HepG2 (cell line): ENCODE data around the gene ALOX5.

ENCODE experiments used
- EZH2 ChIP-seq: conservative IDR thresholded peaks from 2 replicates; pipeline ENCODE4 v1.6.1; 2012; ENCODE audit warnings: mild to moderate bottlenecking, low read depth, low read length, moderate library complexity
- FOSL2 ChIP-seq: sonication (generic); formaldehyde crosslinking; IDR thresholded peaks from 2 replicates; pipeline ENCODE4 v1.4.0; 2020; ENCODE audit warnings: missing genetic modification reagents
- XRCC5 ChIP-seq: fragments of 200-400 bp; formaldehyde crosslinking; optimal IDR thresholded peaks from 2 replicates; pipeline ENCODE3; 2017; ENCODE audit warnings: mild to moderate bottlenecking, low read length
- ZNF136 ChIP-seq: sonication (generic); formaldehyde crosslinking; IDR thresholded peaks from 2 replicates; pipeline ENCODE4 v1.8.1; 2022; ENCODE audit warnings: low read depth, mild to moderate bottlenecking, moderate library complexity, missing genetic modification reagents
- ZNF234 ChIP-seq: sonication (generic); formaldehyde crosslinking; conservative IDR thresholded peaks from 2 replicates; pipeline ENCODE4 v1.5.1; 2020; ENCODE audit warnings: mild to moderate bottlenecking, missing genetic modification reagents
- ZNF274 ChIP-seq: sonication (generic); formaldehyde crosslinking; IDR thresholded peaks from 2 replicates; pipeline ENCODE4 v1.5.1; 2020; ENCODE audit warnings: mild to moderate bottlenecking, missing genetic modification reagents
- TF ChIP-seq, protein P1 (sequence below): sonication (generic); formaldehyde crosslinking; IDR thresholded peaks from 2 replicates; pipeline ENCODE4 v1.4.0; 2020; ENCODE audit warnings: low read depth, mild to moderate bottlenecking, missing genetic modification reagents
- TF ChIP-seq, protein P2 (sequence below): sonication (generic); formaldehyde crosslinking; IDR thresholded peaks from 2 replicates; pipeline ENCODE4 v1.5.0; 2020; ENCODE audit warnings: mild to moderate bottlenecking, missing genetic modification reagents, moderate library complexity
- TF ChIP-seq, protein P3 (sequence below): sonication (generic); formaldehyde crosslinking; IDR thresholded peaks from 2 replicates; pipeline ENCODE4 v1.4.0; 2020; ENCODE audit warnings: mild to moderate bottlenecking, missing genetic modification reagents
- TF ChIP-seq, protein P4 (sequence below), 2 experiments: sonication (generic) in 1 of 2; formaldehyde crosslinking in 1 of 2; IDR thresholded peaks; 2 replicates each; pipeline versions ENCODE4 v1.5.1 to v1.6.1; 2011 to 2020; ENCODE audit warnings: borderline replicate concordance in 1 of 2, low read depth in 1 of 2, low read length in 1 of 2, mild to moderate bottlenecking in 1 of 2, missing genetic modification reagents in 1 of 2, moderate library complexity in 1 of 2

DNA sequence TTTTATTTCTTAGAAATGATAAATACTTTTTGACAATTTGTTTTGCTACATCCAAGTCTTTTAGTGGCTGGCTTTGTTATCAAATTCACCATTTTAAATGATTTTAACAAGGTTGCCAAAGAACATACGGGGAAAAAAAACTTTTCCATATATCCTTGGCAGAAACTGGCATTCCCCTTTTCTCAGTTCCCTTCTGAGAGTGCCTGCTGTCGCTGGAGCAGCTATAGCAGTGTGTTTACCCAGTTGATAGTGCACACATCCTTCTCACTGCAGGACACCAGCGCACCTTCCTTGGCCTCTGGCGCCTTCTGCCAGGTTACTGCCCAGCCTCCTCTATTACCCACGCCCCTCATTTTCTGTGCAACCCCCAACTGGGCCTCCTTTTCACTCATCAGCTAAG, 94.1 kb downstream of the ALOX5 start:
- no peak for TF ChIP-seq ZNF234
- TF ChIP-seq, protein P1, sequence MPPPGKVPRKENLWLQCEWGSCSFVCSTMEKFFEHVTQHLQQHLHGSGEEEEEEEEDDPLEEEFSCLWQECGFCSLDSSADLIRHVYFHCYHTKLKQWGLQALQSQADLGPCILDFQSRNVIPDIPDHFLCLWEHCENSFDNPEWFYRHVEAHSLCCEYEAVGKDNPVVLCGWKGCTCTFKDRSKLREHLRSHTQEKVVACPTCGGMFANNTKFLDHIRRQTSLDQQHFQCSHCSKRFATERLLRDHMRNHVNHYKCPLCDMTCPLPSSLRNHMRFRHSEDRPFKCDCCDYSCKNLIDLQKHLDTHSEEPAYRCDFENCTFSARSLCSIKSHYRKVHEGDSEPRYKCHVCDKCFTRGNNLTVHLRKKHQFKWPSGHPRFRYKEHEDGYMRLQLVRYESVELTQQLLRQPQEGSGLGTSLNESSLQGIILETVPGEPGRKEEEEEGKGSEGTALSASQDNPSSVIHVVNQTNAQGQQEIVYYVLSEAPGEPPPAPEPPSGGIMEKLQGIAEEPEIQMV: no peak
- TF ChIP-seq, protein P2, sequence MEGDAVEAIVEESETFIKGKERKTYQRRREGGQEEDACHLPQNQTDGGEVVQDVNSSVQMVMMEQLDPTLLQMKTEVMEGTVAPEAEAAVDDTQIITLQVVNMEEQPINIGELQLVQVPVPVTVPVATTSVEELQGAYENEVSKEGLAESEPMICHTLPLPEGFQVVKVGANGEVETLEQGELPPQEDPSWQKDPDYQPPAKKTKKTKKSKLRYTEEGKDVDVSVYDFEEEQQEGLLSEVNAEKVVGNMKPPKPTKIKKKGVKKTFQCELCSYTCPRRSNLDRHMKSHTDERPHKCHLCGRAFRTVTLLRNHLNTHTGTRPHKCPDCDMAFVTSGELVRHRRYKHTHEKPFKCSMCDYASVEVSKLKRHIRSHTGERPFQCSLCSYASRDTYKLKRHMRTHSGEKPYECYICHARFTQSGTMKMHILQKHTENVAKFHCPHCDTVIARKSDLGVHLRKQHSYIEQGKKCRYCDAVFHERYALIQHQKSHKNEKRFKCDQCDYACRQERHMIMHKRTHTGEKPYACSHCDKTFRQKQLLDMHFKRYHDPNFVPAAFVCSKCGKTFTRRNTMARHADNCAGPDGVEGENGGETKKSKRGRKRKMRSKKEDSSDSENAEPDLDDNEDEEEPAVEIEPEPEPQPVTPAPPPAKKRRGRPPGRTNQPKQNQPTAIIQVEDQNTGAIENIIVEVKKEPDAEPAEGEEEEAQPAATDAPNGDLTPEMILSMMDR: no peak
- no peak for TF ChIP-seq ZNF274 (CRISPR knock-in tag)
- TF ChIP-seq FOSL2: no peak
- no peak for TF ChIP-seq EZH2
- TF ChIP-seq XRCC5: no peak
- TF ChIP-seq, protein P3, sequence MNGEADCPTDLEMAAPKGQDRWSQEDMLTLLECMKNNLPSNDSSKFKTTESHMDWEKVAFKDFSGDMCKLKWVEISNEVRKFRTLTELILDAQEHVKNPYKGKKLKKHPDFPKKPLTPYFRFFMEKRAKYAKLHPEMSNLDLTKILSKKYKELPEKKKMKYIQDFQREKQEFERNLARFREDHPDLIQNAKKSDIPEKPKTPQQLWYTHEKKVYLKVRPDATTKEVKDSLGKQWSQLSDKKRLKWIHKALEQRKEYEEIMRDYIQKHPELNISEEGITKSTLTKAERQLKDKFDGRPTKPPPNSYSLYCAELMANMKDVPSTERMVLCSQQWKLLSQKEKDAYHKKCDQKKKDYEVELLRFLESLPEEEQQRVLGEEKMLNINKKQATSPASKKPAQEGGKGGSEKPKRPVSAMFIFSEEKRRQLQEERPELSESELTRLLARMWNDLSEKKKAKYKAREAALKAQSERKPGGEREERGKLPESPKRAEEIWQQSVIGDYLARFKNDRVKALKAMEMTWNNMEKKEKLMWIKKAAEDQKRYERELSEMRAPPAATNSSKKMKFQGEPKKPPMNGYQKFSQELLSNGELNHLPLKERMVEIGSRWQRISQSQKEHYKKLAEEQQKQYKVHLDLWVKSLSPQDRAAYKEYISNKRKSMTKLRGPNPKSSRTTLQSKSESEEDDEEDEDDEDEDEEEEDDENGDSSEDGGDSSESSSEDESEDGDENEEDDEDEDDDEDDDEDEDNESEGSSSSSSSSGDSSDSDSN (CRISPR knock-in tag): no peak
- no peak for TF ChIP-seq ZNF136 (CRISPR knock-in tag)
- TF ChIP-seq, protein P4, sequence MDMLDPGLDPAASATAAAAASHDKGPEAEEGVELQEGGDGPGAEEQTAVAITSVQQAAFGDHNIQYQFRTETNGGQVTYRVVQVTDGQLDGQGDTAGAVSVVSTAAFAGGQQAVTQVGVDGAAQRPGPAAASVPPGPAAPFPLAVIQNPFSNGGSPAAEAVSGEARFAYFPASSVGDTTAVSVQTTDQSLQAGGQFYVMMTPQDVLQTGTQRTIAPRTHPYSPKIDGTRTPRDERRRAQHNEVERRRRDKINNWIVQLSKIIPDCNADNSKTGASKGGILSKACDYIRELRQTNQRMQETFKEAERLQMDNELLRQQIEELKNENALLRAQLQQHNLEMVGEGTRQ (IDR thresholded peaks at IDR 0.05; ENCODE audit: low read depth, low read length): no peak
- TF ChIP-seq, protein P4 (CRISPR knock-in tag; IDR thresholded peaks at IDR 0.05; ENCODE audit: borderline replicate concordance): no peak
